ENCODE measurements around the gene AURKAIP1.

Gene AURKAIP1

DNA sequence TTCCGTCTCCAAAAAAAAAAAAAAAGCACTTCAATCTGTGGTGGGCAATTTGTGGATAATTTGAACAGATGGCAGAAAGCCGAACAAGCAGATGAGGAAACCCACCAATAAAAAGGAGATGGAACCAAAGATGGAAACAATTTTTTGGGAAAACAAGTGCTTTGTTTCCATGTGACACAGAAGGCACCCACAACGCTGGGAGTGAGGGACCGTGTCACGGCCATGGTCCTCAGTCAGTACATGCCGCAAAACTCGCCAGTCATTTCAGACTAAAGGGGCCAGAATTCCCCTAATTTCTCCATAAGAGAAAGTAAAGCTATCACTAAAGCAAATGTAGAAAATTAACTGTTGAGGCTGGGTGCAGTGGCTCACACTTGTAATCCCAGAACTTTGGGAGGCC is 19.1 kb upstream of the AURKAIP1 start:
- H3K4me3 ChIP-seq (ENCODE audit: low read depth, low read length), result no peak overlapping the region
- TF ChIP-seq, protein P1, sequence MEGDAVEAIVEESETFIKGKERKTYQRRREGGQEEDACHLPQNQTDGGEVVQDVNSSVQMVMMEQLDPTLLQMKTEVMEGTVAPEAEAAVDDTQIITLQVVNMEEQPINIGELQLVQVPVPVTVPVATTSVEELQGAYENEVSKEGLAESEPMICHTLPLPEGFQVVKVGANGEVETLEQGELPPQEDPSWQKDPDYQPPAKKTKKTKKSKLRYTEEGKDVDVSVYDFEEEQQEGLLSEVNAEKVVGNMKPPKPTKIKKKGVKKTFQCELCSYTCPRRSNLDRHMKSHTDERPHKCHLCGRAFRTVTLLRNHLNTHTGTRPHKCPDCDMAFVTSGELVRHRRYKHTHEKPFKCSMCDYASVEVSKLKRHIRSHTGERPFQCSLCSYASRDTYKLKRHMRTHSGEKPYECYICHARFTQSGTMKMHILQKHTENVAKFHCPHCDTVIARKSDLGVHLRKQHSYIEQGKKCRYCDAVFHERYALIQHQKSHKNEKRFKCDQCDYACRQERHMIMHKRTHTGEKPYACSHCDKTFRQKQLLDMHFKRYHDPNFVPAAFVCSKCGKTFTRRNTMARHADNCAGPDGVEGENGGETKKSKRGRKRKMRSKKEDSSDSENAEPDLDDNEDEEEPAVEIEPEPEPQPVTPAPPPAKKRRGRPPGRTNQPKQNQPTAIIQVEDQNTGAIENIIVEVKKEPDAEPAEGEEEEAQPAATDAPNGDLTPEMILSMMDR (IDR thresholded peaks at IDR 0.05; ENCODE audit: low read depth, low read length), result no peak
- TF ChIP-seq, protein P2, sequence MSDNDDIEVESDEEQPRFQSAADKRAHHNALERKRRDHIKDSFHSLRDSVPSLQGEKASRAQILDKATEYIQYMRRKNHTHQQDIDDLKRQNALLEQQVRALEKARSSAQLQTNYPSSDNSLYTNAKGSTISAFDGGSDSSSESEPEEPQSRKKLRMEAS (IDR thresholded peaks at IDR 0.05; ENCODE audit: low read depth, low read length), result no peak
- TF ChIP-seq MYC (IDR thresholded peaks at IDR 0.05; ENCODE audit: low read depth, low read length) (no peak), POLR2A (IDR thresholded peaks at IDR 0.05; ENCODE audit: extremely low read depth, insufficient read length) (no peak)
- DNase-seq (ENCODE audit: low read depth), result no peak

DNA sequence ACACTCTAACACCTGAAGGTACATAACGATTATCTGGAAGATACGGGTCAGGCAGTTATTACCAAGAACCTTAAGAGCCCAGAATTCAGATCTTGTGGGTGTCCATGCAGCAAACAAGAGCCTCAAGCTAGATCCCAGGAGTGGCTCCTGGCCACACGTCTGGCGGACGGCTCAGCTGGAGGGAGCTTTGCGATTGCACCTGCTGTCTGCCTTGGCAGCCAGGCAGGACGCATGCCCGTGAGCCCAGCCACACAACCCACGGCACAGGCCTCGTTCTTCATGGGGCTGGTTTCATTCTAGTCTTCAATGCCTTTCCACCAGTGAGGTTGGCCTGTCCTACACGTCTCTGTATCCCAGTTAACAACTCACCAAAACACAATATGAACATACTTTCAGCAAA is 18.4 kb upstream of the AURKAIP1 start:
- TF ChIP-seq, protein P2 (IDR thresholded peaks at IDR 0.05; ENCODE audit: low read depth, low read length), result no peak
- TF ChIP-seq POLR2A (IDR thresholded peaks at IDR 0.05; ENCODE audit: extremely low read depth, insufficient read length) (no peak), MYC (IDR thresholded peaks at IDR 0.05; ENCODE audit: low read depth, low read length) (no peak)
- TF ChIP-seq, protein P1 (IDR thresholded peaks at IDR 0.05; ENCODE audit: low read depth, low read length), result no peak
- H3K4me3 ChIP-seq (ENCODE audit: low read depth, low read length), result no peak overlapping the region
- no peak for DNase-seq (ENCODE audit: low read depth)

DNA sequence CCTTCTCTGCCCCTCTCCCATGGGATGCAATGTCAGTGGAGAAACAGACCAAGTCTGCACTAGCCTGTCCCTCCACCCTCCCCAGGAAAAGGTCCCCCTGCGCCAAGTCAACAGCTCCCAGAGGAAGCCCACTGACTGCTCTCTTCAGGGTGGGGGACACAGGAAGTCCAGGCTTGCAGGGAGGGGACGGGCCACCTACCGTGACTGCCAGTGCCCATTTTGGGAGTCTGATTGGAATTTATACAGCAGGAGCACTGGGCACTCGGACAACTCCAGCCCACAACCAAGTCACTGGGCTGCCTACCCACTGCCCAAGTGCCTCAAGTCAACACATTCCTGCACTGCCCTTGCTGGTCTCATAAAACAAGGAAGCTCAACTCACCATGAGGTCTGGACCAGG is 18.0 kb upstream of the AURKAIP1 start:
- no peak for DNase-seq (ENCODE audit: low read depth)
- no peak overlapping the region for H3K4me3 ChIP-seq (ENCODE audit: low read depth, low read length)
- TF ChIP-seq MYC (IDR thresholded peaks at IDR 0.05; ENCODE audit: low read depth, low read length) (no peak), POLR2A (IDR thresholded peaks at IDR 0.05; ENCODE audit: extremely low read depth, insufficient read length) (no peak)
- TF ChIP-seq, protein P1 (IDR thresholded peaks at IDR 0.05; ENCODE audit: low read depth, low read length), result no peak
- TF ChIP-seq, protein P2 (IDR thresholded peaks at IDR 0.05; ENCODE audit: low read depth, low read length), result no peak

DNA sequence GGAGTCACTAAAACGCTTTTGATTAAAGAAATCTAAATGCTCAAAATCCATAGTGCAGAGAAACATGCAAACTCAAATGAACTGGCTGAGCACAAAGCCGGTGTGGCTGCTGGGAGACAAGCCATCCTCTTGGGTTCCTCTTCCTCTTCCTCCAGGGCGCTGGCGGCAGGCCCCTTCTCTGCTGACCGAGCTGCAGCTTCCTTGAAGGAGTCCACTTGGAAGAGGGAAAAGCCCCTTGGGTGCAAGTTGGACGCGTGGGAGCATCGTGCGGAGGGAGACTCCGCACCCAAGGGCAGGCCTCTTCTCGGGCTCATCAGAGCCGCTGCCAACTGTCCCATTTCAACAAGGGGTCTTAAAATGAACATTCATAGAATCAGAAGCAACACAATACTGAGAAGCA is 16.2 kb upstream of the AURKAIP1 start:
- no peak for TF ChIP-seq POLR2A (IDR thresholded peaks at IDR 0.05; ENCODE audit: extremely low read depth, insufficient read length)
- TF ChIP-seq, protein P1 (IDR thresholded peaks at IDR 0.05; ENCODE audit: low read depth, low read length), result no peak
- TF ChIP-seq, protein P2 (IDR thresholded peaks at IDR 0.05; ENCODE audit: low read depth, low read length), result no peak
- TF ChIP-seq MYC (IDR thresholded peaks at IDR 0.05; ENCODE audit: low read depth, low read length), result no peak
- DNase-seq (ENCODE audit: low read depth), result no peak

DNA sequence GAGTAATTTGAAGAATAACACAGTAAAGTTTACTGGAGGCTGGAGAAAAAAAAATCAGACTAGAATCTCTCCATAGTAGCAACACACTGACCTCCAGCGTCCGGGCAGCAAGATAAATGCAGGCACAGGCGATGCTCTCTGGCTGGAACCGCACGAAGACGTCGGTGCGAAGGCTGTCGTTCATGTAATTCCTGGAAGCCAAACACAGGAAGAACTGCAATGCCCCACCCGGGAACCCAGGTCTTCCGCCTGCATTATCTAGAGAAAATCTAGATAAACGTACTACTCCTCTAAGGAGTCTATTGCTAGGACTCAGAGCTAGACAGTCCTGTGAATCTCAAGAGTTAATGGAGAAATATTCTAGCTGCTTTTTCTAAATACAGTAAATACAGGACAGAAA is 15.7 kb upstream of the AURKAIP1 start:
- H3K4me3 ChIP-seq (ENCODE audit: low read depth, low read length), result no peak overlapping the region
- no peak for TF ChIP-seq MYC (IDR thresholded peaks at IDR 0.05; ENCODE audit: low read depth, low read length)
- no peak for DNase-seq (ENCODE audit: low read depth)

More for the DNA sequence above, 16.2 kb upstream of the AURKAIP1 start:
- H3K4me3 ChIP-seq (ENCODE audit: low read depth, low read length), result no peak overlapping the region

DNA sequence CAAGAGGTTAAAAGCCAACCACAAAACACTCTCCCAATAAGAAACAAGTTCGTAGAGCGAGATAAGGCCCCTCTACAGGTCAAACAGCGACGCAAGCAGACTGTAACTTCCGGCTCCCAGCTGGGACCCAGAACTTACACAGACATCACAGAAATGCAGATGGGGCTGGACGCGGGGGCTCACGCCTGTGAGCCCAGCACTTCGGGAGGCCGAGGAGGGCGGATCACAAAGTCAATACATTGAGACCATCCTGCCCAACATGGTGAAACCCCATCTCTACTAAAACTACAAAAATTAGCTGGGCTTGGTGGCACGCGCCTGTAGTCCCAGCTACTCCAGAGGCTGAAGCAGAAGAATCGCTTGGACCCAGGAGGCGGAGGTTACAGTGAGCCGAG is 13.1 kb upstream of the AURKAIP1 start:
- no peak for DNase-seq (ENCODE audit: low read depth)
- no peak for TF ChIP-seq MYC (IDR thresholded peaks at IDR 0.05; ENCODE audit: low read depth, low read length)
- TF ChIP-seq POLR2A (IDR thresholded peaks at IDR 0.05; ENCODE audit: extremely low read depth, insufficient read length), result no peak
- TF ChIP-seq, protein P2 (IDR thresholded peaks at IDR 0.05; ENCODE audit: low read depth, low read length), result no peak
- TF ChIP-seq, protein P1 (IDR thresholded peaks at IDR 0.05; ENCODE audit: low read depth, low read length), result no peak
- H3K4me3 ChIP-seq (ENCODE audit: low read depth, low read length), result no peak overlapping the region

Measured in NB4 (cell line).